NCI-H146 (cell line): ENCODE results near the gene AGFG1.

Experiments
- DNase-seq: peaks from one replicate; lab custom pipeline; 2025; lab: John Stamatoyannopoulos, UW

Gene AGFG1

DNA sequence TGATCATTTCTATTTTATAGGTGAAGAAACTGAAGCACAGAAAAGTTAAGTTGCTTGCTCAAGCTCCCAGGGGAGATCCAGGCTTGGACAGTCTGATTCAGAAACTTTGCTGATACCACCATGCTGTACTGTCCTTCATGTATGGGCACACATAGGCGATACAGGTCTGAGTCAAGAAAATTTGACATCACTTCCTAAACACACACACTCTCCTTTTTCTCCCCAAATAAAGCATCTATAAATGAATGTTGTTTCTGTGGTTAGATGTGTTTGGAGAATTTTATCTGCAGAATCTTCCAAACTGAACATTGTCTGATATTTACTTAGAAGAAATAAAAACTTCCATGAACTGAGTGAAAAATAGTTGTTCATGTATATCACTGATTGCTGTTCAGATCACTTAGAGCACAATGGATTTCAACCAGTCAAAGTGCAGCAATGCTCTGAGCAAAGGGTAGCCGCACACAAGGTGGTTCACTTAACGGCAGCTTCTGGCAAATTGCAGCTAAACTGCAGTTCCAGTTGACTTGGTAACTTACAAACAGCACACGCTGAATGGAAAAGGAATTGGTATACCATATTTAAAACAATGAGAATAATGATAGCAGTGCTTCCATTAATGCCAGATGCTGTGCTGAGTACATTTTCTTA is 10.0 kb upstream of the AGFG1 start:
- no peak for DNase-seq

DNA sequence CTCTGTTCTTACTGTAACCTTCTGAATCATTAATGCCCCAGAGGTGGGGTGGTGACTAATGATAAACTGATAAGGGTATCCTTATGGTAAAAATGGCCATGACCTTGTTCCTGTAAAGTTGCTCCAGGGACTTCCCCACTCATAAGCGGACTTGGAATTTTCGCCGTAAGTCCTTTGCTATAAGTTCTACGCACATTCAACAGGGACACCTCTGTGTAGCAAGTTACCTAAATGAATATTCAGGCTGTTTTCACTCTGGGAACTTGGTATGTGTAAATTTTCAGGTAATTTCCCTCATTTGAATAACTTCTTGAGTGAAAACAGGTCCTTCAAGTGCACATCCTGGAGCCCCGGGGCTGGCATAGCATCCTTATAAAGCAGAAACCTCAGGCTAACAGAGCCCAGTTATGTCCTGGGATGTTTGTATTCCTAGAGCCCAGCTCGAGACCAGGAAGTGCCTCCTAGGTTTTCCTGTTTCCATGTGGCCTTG is 9.4 kb upstream of the AGFG1 start:
- DNase-seq = no peak

DNA sequence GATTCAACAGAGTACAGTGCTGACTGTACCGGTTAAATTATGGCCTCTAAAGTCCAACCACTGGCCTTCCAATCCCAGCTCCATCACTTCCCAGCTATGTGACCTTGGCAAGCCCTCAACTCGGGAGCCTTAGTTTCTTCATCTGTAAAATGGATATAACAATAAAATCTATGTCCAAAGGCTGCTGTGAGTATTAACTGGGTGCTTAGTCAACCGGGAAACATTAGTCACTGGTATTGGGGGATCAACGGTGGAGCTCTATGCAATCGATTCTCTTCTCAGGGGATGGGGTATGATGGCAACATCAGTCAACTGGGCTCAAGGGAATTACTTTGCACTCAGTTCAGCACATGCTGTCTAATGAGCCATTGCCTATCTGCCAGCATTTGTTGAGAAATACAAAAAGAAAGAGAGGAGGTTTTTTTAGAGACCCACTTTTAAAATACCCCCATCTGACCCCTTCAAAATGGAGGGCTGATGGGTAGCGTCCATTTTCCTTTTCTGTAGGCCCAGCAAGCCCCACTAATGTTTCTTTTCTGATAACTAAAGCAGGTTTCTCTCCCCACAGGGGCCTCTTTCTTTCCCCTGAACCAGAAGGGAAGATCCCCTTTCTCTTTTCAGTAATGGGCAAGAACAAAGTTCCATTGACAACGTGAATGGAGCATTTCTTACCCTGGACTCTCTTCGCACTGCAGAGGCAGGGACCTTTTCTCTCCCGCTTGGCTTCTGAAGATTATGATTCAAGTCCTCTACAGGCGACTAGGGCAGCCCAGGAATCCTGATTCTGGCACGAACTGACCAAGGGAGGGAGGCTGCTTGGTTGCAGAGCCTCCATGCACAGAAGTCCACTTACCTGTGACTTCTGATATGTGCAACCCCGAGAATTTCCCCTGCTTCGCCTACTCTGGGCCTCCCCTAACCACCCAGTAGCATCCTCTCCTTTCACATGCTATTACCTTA is 8.7 kb upstream of the AGFG1 start:
- no peak for DNase-seq

DNA sequence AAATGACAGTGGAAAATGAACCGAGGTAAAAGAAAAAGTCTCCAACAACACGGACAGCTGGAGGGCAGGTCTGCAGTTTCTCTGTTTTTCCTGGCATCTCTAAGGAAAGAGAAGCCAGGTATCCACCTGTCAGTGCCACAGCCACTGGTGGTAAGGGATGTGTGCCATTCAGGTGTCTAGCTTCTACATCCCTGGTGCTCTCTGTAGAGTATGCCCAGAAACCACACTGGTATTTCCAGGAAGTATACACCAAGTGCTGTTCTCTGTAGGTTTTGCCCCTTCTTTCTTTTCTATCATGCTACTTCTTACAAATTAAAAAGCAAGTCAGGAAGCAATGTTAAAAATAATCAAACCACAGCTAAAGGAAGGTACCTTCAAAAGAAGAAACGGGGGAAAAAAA is 7.6 kb upstream of the AGFG1 start:
- DNase-seq = no peak

DNA sequence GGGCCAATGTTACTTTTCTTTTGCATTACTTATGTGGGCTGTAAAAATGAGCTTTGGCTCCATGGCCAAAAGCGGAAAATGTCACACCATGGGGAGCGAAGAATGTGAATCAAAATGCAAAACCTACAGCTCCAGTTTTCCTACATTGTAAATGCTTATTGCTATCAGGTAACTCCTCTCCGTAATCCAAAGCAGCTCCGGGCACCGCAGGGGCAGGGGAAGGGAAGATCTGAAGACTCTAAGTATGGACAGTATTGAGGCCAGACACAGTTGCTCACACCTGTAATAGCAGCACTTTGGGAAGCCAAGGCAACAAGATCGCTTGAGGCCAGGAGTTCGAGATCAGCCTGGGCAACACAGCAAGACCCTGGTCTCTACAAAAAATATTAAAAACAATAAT is 7.1 kb upstream of the AGFG1 start:
- DNase-seq = no peak

DNA sequence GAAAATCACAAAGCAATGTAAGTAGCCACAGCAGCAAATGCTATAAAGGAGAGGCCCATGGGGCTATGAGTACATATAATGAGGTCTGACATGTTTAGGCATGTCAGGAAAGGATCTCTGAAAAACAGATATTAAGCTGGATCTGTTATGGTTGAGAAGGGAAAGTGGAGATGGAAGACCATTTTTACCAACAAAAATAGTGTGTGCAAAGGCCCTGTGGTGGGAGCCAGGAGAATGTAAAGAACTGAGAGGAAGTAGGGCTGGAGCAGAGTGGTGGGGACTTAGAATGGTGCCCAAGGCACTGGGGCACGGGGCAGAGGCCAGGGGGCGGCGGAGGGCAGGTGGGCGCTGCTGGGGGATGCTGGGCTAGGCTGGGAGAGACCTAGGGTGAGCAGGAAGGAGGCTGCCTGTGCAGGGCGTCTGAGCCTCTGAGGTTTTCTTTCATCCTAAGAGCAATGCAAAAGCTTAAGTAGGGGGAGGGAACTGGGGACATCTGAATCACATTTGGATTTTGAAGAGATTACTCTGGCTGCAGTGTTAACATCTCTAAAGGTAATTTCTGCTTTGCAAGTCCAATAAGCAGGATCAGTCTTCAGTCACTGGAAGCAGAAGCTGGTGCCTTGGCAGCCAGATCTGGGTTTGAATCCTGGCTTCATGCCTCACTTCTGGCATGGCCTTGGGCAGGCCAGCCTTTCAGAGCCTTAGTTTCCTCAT is 4.9 kb upstream of the AGFG1 start:
- no peak for DNase-seq

DNA sequence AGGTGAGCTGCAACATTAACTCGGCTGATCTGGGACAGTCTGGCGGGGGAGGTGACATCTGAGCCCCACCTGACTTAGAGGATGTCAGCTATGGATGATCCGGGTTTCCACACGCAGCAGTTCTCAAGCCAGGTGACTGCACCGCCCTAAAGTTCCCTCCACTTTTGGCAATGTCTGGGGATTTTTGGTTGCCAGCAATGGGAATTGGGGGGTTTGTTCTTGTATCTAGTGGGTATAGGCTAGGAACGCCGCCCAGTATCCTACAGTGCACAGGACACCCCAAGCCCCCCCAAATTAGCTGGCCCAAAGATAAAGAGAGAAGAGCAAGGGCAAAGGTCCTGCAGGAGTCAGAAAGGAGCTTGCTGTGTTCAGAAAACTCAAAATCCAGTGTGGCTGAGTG is 544 bp upstream of the AGFG1 start:
- DNase-seq = no peak

DNA sequence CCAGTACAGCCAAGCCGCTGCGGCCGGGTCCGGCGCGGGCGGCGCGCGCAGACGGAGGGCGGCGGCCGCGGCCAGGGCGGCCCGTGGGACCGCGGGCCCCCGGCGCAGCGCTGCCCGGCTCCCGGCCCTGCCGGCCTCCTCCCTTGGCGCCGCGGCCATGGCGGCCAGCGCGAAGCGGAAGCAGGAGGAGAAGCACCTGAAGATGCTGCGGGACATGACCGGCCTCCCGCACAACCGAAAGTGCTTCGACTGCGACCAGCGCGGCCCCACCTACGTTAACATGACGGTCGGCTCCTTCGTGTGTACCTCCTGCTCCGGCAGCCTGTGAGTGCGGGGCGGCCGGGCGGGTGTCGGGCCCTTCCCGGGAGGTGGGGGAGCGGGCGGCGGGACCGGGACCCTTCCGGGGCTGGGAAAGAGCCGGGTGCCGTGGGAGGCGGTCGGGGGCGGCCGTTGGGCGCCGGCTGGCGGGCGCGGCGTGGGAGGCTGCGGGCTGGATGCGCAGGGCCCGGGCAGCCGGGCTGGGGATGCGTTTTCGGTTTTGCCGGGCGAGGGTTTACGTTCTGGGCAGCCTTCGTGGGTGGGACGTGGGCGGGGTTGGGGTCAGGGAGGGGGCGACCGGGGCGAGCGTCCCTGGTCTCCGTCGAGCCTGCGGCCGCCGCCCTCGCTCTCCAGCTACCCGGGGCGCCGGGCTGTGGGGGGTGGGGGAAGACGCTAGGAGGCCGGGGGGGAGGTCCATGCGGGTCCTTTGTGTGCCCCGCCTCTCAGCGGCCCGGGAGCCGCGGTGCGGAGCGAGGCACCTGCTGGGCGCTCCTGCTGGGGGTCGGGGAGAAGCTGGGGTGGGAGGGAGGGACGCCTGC is 537 bp downstream of the AGFG1 start:
- DNase-seq = peak; percentile 74

DNA sequence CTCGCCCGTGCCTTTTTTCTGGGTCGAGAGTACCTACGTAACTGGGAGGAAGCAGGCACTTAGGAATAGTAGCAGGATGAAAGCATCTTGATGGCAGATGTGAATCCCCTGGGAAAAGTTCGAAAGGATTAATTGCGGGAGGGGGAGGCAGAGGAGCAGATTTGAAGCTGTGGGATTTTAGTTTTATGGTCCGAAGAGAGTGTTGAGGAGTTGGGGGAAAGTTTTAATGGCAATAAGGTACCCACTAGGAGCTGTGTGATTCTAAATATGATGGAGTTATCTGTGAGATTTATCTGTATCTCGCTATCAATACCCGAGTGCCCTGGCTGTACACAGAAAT is 1.1 kb downstream of the AGFG1 start:
- no peak for DNase-seq

DNA sequence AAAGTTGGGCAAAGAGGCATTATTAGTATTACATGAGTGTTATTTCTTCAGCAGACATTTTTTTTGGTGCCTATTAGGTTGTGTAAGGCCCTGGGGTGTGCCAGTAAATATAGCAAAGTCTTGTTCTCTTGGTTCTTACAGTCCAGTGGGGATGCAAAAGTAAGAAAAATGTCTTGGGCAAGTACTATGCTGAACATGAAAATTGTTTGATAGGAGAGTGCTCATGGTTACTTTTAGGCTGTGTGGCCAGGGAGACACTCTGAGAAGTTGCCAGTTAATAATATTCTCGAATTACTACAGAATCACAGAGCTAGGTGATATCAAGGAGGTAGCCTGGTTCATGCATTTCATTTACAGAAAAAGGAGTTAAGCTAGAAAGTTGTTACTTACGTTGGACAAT is 1.9 kb downstream of the AGFG1 start:
- DNase-seq = no peak

DNA sequence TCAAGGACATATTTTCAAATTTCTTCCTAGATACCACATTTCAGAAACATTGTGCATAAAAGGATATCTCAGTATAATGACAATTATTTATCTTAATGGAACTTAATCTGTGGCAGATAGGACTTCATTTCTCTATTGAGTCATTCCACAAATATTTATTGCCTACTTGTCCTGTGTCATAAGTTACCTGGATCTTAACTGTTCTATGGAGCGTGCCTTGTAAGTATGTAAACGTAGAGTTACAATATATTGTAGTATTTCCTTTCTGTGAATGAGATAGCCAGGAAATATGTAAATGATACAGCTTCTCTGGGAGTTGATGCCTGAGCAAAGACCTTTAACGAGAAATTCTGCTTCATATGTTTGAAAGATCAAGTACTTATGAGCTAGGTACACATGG is 2.5 kb downstream of the AGFG1 start:
- DNase-seq = no peak

DNA sequence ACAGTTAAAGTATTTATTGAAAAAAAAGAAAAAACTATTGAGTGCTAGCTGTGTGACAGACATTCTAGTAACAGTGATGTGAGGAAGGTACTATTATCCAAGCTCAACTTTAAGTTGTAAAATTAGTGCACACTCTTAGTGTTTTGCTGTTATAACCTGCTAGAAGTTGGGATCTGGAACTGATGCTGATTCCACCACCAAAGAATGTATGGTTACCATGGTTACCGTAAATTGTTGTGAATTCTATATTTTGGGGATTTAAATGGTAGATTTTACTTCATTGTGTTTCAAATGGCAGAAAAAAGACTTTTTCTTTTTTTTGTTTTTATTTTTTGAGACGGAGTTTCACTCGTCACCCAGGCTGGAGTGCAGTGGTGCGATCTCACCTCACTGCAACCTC is 5.3 kb downstream of the AGFG1 start:
- DNase-seq = no peak

DNA sequence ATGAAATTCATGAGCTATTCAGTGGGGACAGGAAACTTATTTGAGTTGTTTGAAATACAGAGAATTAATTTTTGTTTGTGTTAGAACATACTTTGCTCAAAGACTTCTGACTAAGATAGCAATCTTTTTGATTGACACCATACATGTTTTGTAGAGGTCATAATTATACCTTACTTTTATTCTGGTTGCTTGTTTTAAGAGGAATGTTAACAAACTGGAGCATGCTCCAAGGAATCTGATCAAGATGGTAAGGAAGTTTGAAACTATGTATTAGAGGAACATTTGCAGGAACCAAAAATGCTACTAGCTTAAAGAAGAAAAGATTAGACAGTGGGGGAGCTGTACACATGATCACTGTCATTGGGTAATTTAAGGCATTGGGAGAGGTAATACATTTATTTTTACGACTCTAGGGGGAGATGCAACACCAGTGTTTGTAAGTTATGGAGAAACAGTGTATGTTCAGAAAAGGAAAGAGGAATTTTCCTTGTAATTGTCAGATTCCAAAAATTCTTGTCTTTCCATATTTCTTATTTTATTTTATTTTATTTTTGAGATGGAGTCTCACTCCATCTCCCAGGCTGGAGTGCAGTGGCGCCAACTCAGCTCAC is 8.0 kb downstream of the AGFG1 start:
- no peak for DNase-seq

DNA sequence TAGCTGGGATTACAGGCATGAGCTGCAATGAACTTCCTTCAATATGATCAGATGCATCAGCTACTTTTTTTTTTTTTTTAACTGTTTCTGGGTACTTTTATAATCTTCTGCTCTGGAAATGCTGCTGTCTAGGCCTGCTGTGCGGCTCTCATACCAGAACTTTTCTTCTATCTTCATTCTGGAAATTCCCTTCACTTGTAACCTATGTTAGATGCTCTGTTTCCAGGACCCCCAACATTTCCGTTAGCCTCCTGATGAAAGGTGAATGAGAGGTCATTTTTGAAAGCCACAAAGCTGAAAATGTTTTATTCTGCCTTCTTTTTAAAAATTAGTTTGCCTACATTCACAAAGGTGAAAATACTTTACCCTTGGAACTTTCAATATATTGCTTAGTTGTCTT is 8.6 kb downstream of the AGFG1 start:
- no peak for DNase-seq

DNA sequence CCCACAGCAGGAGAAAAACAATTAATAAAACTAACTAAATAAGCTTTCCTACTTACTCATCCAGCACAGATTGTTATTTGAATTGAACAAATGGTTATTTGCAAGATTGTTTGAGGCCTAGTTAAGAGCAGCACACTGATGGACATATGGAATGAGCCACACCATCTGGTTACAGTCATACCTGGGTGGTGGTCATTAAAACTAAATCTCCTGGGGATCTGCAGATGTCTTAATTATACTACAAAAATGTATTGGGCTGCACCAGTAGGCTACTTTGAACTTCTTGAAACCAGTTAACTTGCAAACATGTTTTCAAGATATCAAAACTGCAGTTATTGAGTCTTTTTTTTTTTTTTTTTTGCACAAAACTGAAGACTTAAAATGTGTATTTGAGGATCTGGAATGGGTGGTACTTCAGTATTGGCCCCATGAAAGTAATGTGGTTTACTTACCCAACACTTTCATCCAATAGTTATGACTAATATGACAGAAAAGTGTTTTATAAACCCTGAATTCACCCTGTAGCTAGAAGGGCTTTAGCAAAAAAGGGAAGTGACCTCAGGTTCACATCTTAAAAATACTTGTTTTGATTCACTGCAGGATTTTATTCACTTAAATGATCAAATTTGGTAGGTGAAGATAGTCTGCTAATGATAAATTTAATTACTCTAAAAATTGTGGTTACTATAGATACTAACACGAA is 10.8 kb downstream of the AGFG1 start:
- DNase-seq = no peak

DNA sequence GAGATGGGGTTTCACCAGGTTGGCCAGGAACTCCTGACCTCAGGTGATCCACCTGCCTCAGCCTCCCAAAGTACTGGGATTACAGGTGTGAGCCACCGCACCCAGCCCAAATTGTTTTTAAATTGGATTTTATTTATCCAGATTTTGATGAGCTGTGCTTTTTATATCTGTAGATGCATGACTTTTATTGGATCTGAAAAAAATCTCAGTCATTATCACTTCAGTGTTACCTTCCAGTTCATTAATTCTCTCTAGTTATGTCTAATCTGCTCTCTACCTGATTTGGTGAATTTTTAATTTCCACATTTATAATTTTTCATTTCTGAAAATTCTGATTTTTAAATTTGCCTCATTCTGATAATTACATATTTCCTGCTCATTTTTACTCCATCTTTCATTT is 13.5 kb downstream of the AGFG1 start:
- DNase-seq = no peak

DNA sequence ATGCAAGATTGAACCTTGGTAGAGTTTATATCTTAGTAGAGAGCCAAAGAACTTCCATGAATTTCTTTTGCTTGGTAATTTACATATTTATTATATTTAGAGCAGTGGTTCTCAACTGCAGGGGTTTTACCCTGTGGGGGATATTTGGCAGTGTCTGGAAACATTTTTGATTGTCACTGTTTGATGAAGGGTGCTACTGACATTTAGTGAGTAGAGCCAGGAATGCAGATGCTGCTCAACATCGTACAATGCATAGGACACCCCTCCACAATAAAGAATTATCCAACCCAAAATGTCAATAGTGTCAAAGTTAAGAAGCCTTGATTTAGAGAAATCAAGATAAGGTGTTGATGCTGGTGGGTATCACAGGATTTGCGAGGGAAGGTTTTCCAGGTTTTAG is 14.7 kb downstream of the AGFG1 start:
- no peak for DNase-seq

DNA sequence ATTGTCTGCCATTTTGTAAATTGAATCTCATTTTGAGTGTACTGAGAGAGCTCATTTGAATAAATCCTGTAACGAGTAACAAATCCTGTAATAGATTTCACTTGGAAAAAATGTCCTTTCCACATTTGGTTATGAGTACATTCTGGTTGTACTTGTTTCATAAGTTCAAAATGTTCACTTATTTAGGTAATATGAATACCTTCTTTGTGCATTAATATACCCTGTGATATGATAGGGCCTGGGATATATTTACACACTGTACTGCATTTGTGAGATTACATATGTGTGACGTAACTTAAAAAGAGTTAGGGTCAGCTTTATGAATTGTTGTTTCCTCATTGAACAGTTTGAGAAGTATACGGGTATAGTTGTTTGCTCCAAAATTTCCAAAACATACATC is 16.1 kb downstream of the AGFG1 start:
- DNase-seq = no peak

DNA sequence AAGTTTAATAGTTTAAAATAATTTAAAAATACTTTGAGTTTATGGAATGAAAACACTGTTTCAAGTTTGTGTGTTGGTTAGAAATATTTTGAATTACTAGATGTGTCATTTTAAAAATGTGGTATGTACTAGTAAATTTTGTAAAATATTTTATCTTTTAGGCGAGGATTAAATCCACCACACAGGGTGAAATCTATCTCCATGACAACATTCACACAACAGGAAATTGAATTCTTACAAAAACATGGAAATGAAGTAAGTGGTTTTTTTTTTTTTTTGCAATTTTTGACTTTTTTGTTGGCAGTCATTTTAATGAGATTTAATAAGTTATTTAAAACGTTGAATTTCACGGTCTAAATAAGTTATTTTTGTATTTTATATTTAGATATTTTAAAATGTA is 19.4 kb downstream of the AGFG1 start:
- DNase-seq = no peak

DNA sequence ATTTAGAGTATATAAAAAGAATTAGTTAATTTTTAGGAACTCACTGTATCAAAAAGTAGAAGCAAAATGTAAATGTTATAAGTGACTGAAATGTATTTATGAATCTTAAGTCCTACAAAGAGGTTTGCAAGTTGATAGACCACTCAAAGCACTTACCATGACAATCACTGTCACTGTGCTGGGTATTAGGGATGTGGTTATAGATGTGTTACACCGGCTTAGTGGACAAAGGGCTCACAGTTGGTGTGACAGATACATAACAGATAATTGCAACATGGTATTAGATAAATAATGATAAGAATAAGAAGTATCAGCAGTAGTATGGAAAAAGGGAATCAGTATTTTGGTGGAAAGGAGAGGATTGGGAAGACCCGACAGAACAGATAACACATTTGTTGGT is 21.6 kb downstream of the AGFG1 start:
- peak; percentile 3 for DNase-seq

DNA sequence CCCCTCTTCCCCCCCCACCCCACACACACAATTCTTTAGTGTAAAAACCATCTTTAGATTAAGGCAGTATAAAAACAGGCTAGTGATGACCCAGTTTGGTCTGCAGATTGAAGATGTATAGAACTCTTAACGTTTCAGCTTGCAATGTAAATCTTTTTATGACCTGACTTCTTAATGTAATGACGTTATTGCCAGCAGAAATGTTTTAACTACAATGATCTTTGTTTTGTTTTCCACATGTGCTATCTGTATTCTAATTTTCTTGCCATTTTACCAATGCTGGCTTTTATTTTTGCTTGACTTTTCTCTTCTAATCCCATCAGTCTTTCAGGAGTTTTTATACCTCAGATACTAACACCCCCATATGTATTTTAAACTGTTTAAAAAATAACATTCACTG is 25.2 kb downstream of the AGFG1 start:
- DNase-seq = no peak
